ENCODE measurements around the gene BUD23.
"Not testable (repeated sequence)": the region's sequence is repeated elsewhere in the genome, so short reads cannot be mapped to it uniquely, and the experiment has no call there.

BUD23 gene

DNA sequence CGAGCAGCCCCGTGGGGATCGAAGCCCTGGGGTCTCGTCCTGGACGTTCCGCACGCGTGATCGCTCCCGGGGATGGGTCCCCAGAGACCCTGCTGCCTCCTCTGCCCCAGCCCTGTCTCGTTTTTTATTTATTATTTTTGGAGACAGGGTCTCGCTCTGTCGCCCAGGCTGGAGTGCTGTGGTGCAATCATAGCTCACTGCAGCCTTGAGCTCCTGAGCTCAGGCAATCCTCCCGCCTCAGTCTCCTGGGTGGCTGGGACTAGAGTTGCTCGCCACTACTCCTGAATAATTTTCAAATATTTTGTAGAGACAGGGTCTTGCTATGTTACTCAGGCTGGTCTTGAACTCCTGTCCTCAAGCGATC is 36.4 kb downstream of the BUD23 start:
- no peak for DNase-seq
- H2AFZ ChIP-seq (ENCODE audit: low read depth, low read length): no peak overlapping the region
- H3K4me1 ChIP-seq (ENCODE audit: insufficient read depth, low read length): peaks cover 18% of the 10 kb centered on the region
- TF ChIP-seq CTCF (IDR thresholded peaks at IDR 0.05; ENCODE audit: borderline replicate concordance, extremely low read depth, low read length, poor library complexity, severe bottlenecking) (no peak), EZH2 (IDR thresholded peaks at IDR 0.05; ENCODE audit: borderline replicate concordance, low read depth, low read length, severe bottlenecking) (no peak)
- no peak overlapping the region for H3K9ac ChIP-seq (ENCODE audit: low read depth, low read length)
- no peak for ATAC-seq (ENCODE audit: insufficient read depth, low read depth)
- H3K36me3 ChIP-seq (ENCODE audit: insufficient read depth, low read length): no peaks in the 10 kb centered on the region
- H3K79me2 ChIP-seq (ENCODE audit: insufficient read depth, low read length): no peaks in the 10 kb centered on the region
- no peak overlapping the region for H3K27ac ChIP-seq (ENCODE audit: low read length)
- no peaks in the 10 kb centered on the region for H3K9me3 ChIP-seq (ENCODE audit: insufficient read depth, low read length, severe bottlenecking)
- peaks cover 34% of the 10 kb centered on the region for H4K20me1 ChIP-seq (ENCODE audit: insufficient read depth, low read length)
- H3K27me3 ChIP-seq (ENCODE audit: insufficient read depth, low read length, poor library complexity): peaks cover 15% of the 10 kb centered on the region
- no peak overlapping the region for H3K4me3 ChIP-seq (ENCODE audit: low read depth in 1 of 2, low read length in 2 of 2)
- H3K4me2 ChIP-seq (ENCODE audit: insufficient read depth, low read length): no peak overlapping the region

- H3K9ac ChIP-seq (ENCODE audit: low read depth, low read length); H3K9me3 ChIP-seq (ENCODE audit: insufficient read depth, low read length, severe bottlenecking); H3K4me3 ChIP-seq (ENCODE audit: low read depth in 1 of 2, low read length in 2 of 2); H3K36me3 ChIP-seq (ENCODE audit: insufficient read depth, low read length); ATAC-seq (ENCODE audit: insufficient read depth, low read depth); H3K27ac ChIP-seq (ENCODE audit: low read length); H3K4me2 ChIP-seq (ENCODE audit: insufficient read depth, low read length); H2AFZ ChIP-seq (ENCODE audit: low read depth, low read length); H3K79me2 ChIP-seq (ENCODE audit: insufficient read depth, low read length); DNase-seq: not testable (repeated sequence)
- H4K20me1 ChIP-seq (ENCODE audit: insufficient read depth, low read length): peaks cover 34% of the 10 kb centered on the region
- H3K27me3 ChIP-seq (ENCODE audit: insufficient read depth, low read length, poor library complexity): peaks cover 12% of the 10 kb centered on the region
- H3K4me1 ChIP-seq (ENCODE audit: insufficient read depth, low read length): peaks cover 18% of the 10 kb centered on the region
These were observed 37.0 kb downstream of the BUD23 start for GRCh38 chr7:73720443-73720842.

DNA sequence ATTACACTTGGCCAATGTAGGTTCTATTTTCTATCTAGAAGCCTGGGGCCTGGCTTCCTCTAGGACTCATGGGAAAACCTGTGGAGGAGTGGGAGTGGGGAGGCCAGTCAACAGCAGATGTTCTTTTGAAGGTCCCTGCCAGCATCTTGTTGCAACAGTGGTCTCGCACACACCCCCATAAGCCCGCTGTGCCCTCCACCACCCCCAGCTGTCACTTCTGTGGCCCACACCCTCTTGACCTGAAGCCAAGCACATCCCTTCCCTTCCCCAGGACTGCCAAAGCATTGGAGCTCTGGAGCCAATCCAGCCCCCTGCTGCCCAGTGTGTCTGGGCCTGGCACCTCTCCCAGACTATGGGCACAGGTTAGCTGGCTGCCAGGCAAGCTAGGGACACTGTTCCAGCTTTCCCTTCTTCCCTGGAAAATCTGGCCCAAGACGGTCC is 38.0 kb downstream of the BUD23 start:
- Histone ChIP-seq H2AFZ (ENCODE audit: low read depth, low read length) (no peak overlapping the region), H4K20me1 (ENCODE audit: insufficient read depth, low read length) (peaks cover 30% of the 10 kb centered on the region), H3K79me2 (ENCODE audit: insufficient read depth, low read length) (no peaks in the 10 kb centered on the region), H3K27ac (ENCODE audit: low read length) (no peak overlapping the region), H3K9me3 (ENCODE audit: insufficient read depth, low read length, severe bottlenecking) (no peaks in the 10 kb centered on the region), H3K9ac (ENCODE audit: low read depth, low read length) (no peak overlapping the region), H3K27me3 (ENCODE audit: insufficient read depth, low read length, poor library complexity) (peaks cover 3% of the 10 kb centered on the region), H3K4me1 (ENCODE audit: insufficient read depth, low read length) (peaks cover 18% of the 10 kb centered on the region), H3K4me3 (ENCODE audit: low read depth in 1 of 2, low read length in 2 of 2) (no peak overlapping the region), H3K36me3 (ENCODE audit: insufficient read depth, low read length) (no peaks in the 10 kb centered on the region), H3K4me2 (ENCODE audit: insufficient read depth, low read length) (no peak overlapping the region)
- no peak for DNase-seq
- no peak for ATAC-seq (ENCODE audit: insufficient read depth, low read depth)
- TF ChIP-seq EZH2 (IDR thresholded peaks at IDR 0.05; ENCODE audit: borderline replicate concordance, low read depth, low read length, severe bottlenecking) (no peak), CTCF (IDR thresholded peaks at IDR 0.05; ENCODE audit: borderline replicate concordance, extremely low read depth, low read length, poor library complexity, severe bottlenecking) (no peak)

- not testable (repeated sequence) for H3K27me3 ChIP-seq (ENCODE audit: insufficient read depth, low read length, poor library complexity); H3K4me3 ChIP-seq (ENCODE audit: low read depth in 1 of 2, low read length in 2 of 2); H3K4me2 ChIP-seq (ENCODE audit: insufficient read depth, low read length); H3K9me3 ChIP-seq (ENCODE audit: insufficient read depth, low read length, severe bottlenecking); H3K36me3 ChIP-seq (ENCODE audit: insufficient read depth, low read length); H3K27ac ChIP-seq (ENCODE audit: low read length); ATAC-seq (ENCODE audit: insufficient read depth, low read depth); H3K9ac ChIP-seq (ENCODE audit: low read depth, low read length); DNase-seq; H3K79me2 ChIP-seq (ENCODE audit: insufficient read depth, low read length); H2AFZ ChIP-seq (ENCODE audit: low read depth, low read length)
- peaks cover 14% of the 10 kb centered on the region for H3K4me1 ChIP-seq (ENCODE audit: insufficient read depth, low read length)
- H4K20me1 ChIP-seq (ENCODE audit: insufficient read depth, low read length): peaks cover 25% of the 10 kb centered on the region
These were observed 38.8 kb downstream of the BUD23 start for GRCh38 chr7:73722182-73722581.

All from DND-41 (cell line).